HFFc6 (cell line): ENCODE data around the gene MT1F. TPM values are rescaled to one million over a fixed set of nuclear protein-coding genes. Genes with fewer than 3 reads are reported as not detected.
A peak's percentile ranks its signal among the peaks of the same experiment; 100 is the strongest.

ENCODE experiments used
- DNase-seq: peaks from one replicate; pipeline ENCODE4 v3.0.0-alpha.2; 2018
- H3K27ac Mint-ChIP-seq: 2 replicates; pipeline ENCODE4 v1.8.0; 2020; ENCODE audit warnings: mild to moderate bottlenecking, mixed read lengths
- H3K27me3 Mint-ChIP-seq: 2 replicates; pipeline ENCODE4 v1.8.0; 2021; ENCODE audit warnings: mild to moderate bottlenecking, moderate library complexity, mixed read lengths; ENCODE audit not compliant: insufficient read depth
- H3K36me3 Mint-ChIP-seq: 2 replicates; pipeline ENCODE4 v1.8.0; 2021; ENCODE audit warnings: low read depth, mixed read lengths
- H3K4me1 Mint-ChIP-seq: 2 replicates; pipeline ENCODE4 v1.8.0; 2020; ENCODE audit warnings: low read depth, mixed read lengths
- H3K4me3 Mint-ChIP-seq: 2 replicates; pipeline ENCODE4 v1.8.0; 2020; ENCODE audit warnings: mild to moderate bottlenecking, moderate library complexity, mixed read lengths
- H3K9me3 Mint-ChIP-seq: 2 replicates; pipeline ENCODE4 v1.8.0; 2020; ENCODE audit warnings: mild to moderate bottlenecking, mixed read lengths
- CTCF ChIP-seq: fragments of 200-600 bp; sonication (generic); IDR thresholded peaks from 2 replicates; pipeline ENCODE4 v1.5.0; 2021; ENCODE audit warnings: antibody characterized with exemption, mild to moderate bottlenecking
- total RNA-seq, 6 experiments: library from RNA; stranded (reverse); fragmentation: NEBNext Ultra II Directional; extraction: Animal tissue kit (Norgen Biotek cat#: 25700); gene quantifications; 2 replicates in 1 of 6; 3 replicates in 5 of 6; pipeline ENCODE4 v1.2.3, GENCODE V29; 2021

Gene MT1F
- total RNA-seq, 6 experiments from 2014 or later: not detected

GRCh38 chr16:56681939-56682702, 24.4 kb downstream of the MT1F start, which contains the start of gene MT1X:
Gene MT1X, plus strand, starts transcription at chr16:56682470. Its CDS starts 71 bp downstream, at chr16:56682541.
- peaks cover 6% of the 10 kb centered on the region for H3K27me3 Mint-ChIP-seq
- no peak for TF ChIP-seq CTCF
- H3K4me1 Mint-ChIP-seq: peaks cover 27% of the 10 kb centered on the region
- peak within 1 kb of the TSS; percentile 87 for H3K27ac Mint-ChIP-seq
- peak within 1 kb of the TSS; percentile 93 for H3K4me3 Mint-ChIP-seq
- peak; percentile 77 for DNase-seq
- H3K9me3 Mint-ChIP-seq: peaks cover 12% of the 10 kb centered on the region
- H3K36me3 Mint-ChIP-seq: peaks cover 7% of the 10 kb centered on the region

GRCh38 chr16:56682703-56683397, 25.1 kb downstream of the MT1F start:
- DNase-seq: no peak

GRCh38 chr16:56683424-56684172, 25.8 kb downstream of the MT1F start:
- H3K9me3 Mint-ChIP-seq: peaks cover 12% of the 10 kb centered on the region
- no peak overlapping the region for H3K27ac Mint-ChIP-seq
- H3K4me3 Mint-ChIP-seq: peak overlapping the region; percentile 93
- DNase-seq: no peak
- TF ChIP-seq CTCF: no peak
- peaks cover 7% of the 10 kb centered on the region for H3K36me3 Mint-ChIP-seq
- peaks cover 27% of the 10 kb centered on the region for H3K4me1 Mint-ChIP-seq
- H3K27me3 Mint-ChIP-seq: no peaks in the 10 kb centered on the region; the same call in none of the 2 replicates

More at GRCh38 chr16:56682703-56683397, 25.1 kb downstream of the MT1F start:
- H3K4me1 Mint-ChIP-seq: peaks cover 27% of the 10 kb centered on the region
- no peak for TF ChIP-seq CTCF
- peaks cover 7% of the 10 kb centered on the region for H3K36me3 Mint-ChIP-seq
- H3K27ac Mint-ChIP-seq: peak overlapping the region; percentile 69
- H3K4me3 Mint-ChIP-seq: peak overlapping the region; percentile 93
- H3K27me3 Mint-ChIP-seq: no peaks in the 10 kb centered on the region; the same call in none of the 2 replicates
- H3K9me3 Mint-ChIP-seq: peaks cover 12% of the 10 kb centered on the region

GRCh38 chr16:56684256-56684925, 26.6 kb downstream of the MT1F start:
- TF ChIP-seq CTCF: no peak
- Mint-ChIP-seq H3K27me3 (no peaks in the 10 kb centered on the region; the same call in none of the 2 replicates), H3K4me1 (peaks cover 35% of the 10 kb centered on the region), H3K9me3 (peaks cover 12% of the 10 kb centered on the region), H3K36me3 (peaks cover 7% of the 10 kb centered on the region), H3K4me3 (no peak overlapping the region), H3K27ac (no peak overlapping the region)
- no peak for DNase-seq
